K562 (cell line): ENCODE results near the gene CNGA3.

Source experiments
- NCOA1 ChIP-seq: fragments of 450-650 bp; IDR thresholded peaks from 2 replicates; pipeline ENCODE4 v1.6.1; 2016; ENCODE audit warnings: low read depth
- RCOR1 ChIP-seq, 2 experiments: IDR thresholded peaks; 2 replicates each; pipeline ENCODE4 v1.6.1; 2012; ENCODE audit warnings: low read depth in 2 of 2, low read length in 2 of 2, borderline replicate concordance in 1 of 2, improper control_type of control experiment in 1 of 2
- SNIP1 ChIP-seq: fragments of 450-650 bp; IDR thresholded peaks from 2 replicates; pipeline ENCODE4 v1.7.1; 2017; ENCODE audit warnings: low read depth, mild to moderate bottlenecking
- TF ChIP-seq, protein P1 (sequence below): fragments of 250-450 bp; sonication (Bioruptor Pico); IDR thresholded peaks from 2 replicates; pipeline ENCODE4 v1.5.0; 2021
- TF ChIP-seq, protein P2 (sequence below), 3 experiments: IDR thresholded peaks in 2 of 3; conservative IDR thresholded peaks in 1 of 3; 2 replicates each; pipeline ENCODE4 v1.5.1; 2011 to 2012; ENCODE audit warnings: low read length in 3 of 3, mild to moderate bottlenecking in 3 of 3, control low read depth in 2 of 3, improper control_type of control experiment in 1 of 3, inconsistent platforms in 1 of 3, low read depth in 1 of 3, mixed read lengths in 1 of 3, moderate library complexity in 1 of 3; ENCODE audit not compliant: insufficient read depth in 2 of 3

DNA sequence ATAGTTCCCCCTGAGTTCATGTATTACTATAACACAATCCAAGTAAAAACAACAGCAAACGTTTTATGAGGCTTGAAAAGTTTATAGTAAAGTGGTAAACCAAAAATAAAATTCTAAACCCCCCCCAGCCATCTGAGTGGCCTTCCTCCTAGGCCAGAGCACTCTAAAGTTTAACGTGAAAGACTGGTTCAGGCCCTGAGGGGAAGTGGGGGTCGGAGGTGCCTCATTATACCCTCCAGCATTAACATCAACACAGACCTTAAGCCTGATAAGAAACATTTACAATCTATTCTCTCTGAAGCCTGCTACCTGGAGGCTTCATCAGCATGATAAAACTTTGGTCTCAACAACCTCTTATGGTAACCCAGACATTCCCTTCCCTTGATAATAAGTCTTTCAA, 29.0 kb upstream of the CNGA3 start:
- TF ChIP-seq, protein P1, sequence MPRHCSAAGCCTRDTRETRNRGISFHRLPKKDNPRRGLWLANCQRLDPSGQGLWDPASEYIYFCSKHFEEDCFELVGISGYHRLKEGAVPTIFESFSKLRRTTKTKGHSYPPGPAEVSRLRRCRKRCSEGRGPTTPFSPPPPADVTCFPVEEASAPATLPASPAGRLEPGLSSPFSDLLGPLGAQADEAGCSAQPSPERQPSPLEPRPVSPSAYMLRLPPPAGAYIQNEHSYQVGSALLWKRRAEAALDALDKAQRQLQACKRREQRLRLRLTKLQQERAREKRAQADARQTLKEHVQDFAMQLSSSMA: no peak
- TF ChIP-seq NCOA1 (no peak), RCOR1 (IDR thresholded peaks at IDR 0.05; ENCODE audit: borderline replicate concordance in 1 of 2, low read depth in 2 of 2, low read length in 2 of 2) (no peak), SNIP1 (no peak)
- TF ChIP-seq, protein P2, sequence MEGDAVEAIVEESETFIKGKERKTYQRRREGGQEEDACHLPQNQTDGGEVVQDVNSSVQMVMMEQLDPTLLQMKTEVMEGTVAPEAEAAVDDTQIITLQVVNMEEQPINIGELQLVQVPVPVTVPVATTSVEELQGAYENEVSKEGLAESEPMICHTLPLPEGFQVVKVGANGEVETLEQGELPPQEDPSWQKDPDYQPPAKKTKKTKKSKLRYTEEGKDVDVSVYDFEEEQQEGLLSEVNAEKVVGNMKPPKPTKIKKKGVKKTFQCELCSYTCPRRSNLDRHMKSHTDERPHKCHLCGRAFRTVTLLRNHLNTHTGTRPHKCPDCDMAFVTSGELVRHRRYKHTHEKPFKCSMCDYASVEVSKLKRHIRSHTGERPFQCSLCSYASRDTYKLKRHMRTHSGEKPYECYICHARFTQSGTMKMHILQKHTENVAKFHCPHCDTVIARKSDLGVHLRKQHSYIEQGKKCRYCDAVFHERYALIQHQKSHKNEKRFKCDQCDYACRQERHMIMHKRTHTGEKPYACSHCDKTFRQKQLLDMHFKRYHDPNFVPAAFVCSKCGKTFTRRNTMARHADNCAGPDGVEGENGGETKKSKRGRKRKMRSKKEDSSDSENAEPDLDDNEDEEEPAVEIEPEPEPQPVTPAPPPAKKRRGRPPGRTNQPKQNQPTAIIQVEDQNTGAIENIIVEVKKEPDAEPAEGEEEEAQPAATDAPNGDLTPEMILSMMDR (IDR thresholded peaks at IDR 0.05 in 2 of 3, conservative IDR thresholded peaks at IDR 0.05 in 1 of 3; ENCODE audit: insufficient read depth in 2 of 3, low read depth in 1 of 3, low read length in 3 of 3): no peak
